ENCODE results near the gene XYLT1.

Gene XYLT1

DNA sequence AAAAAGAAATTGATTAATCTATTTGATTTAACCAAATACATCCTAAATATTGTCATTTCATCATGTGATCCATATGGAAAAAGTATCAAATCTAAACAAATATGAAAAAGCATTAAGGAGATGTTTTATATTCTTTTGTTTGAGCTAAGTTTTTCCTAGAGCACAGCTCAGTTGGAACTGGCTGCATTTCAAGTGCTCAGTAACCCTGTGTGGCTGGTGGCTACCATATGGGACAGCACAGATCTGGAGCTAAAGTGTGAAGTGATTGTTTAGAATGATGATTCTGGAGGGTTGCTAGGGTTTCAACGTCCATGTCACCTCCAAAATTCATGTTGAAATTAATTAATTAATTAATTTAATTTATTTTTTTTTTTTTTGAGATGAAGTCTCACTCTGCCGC, 137.5 kb downstream of the XYLT1 start:
- no peak overlapping the region for H3K4me3 ChIP-seq (IDR thresholded peaks at IDR 0.05; ENCODE audit: insufficient read depth, low read depth, low read length)
- no peak overlapping the region for H3K4me2 ChIP-seq
- H4K20me1 ChIP-seq (ENCODE audit: insufficient read depth), result no peaks in the 10 kb centered on the region
- H3K79me2 ChIP-seq (ENCODE audit: insufficient read depth, low read depth), result no peaks in the 10 kb centered on the region
- peaks cover 8% of the 10 kb centered on the region for H3K4me1 ChIP-seq (ENCODE audit: low read depth, poor library complexity, severe bottlenecking)
- no peaks in the 10 kb centered on the region for H3K36me3 ChIP-seq (ENCODE audit: insufficient read depth)
- no peak overlapping the region for H2AFZ ChIP-seq (ENCODE audit: low read depth)
- H3K9ac ChIP-seq, result no peak overlapping the region
- H3K27ac ChIP-seq, result no peak overlapping the region
- H3K27me3 ChIP-seq (ENCODE audit: insufficient read depth, low read depth), result no peaks in the 10 kb centered on the region
- TF ChIP-seq, protein P1, sequence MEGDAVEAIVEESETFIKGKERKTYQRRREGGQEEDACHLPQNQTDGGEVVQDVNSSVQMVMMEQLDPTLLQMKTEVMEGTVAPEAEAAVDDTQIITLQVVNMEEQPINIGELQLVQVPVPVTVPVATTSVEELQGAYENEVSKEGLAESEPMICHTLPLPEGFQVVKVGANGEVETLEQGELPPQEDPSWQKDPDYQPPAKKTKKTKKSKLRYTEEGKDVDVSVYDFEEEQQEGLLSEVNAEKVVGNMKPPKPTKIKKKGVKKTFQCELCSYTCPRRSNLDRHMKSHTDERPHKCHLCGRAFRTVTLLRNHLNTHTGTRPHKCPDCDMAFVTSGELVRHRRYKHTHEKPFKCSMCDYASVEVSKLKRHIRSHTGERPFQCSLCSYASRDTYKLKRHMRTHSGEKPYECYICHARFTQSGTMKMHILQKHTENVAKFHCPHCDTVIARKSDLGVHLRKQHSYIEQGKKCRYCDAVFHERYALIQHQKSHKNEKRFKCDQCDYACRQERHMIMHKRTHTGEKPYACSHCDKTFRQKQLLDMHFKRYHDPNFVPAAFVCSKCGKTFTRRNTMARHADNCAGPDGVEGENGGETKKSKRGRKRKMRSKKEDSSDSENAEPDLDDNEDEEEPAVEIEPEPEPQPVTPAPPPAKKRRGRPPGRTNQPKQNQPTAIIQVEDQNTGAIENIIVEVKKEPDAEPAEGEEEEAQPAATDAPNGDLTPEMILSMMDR (conservative IDR thresholded peaks at IDR 0.05; ENCODE audit: low read depth, low read length), result no peak

DNA sequence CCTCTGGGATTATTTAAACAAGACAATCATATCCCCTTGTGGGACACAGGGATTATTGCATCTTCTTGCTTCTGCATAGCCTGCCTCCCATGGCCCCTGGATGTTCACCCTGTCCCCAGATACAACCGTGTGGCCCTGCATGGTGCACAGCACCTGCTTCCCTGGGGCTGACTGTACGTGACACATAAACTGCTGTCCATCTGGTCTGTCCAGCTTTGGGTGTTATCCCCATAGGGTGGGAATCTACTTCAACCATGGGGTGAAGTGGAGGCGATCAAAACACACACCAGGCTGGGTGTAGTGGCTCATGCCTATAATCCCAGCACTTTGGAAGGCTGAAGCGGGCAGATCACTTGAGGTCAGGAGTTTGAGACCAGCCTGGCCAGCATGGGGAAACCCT, 138.8 kb downstream of the XYLT1 start:
- H3K4me3 ChIP-seq (IDR thresholded peaks at IDR 0.05; ENCODE audit: insufficient read depth, low read depth, low read length), result no peak overlapping the region
- peaks cover 14% of the 10 kb centered on the region for H3K4me1 ChIP-seq (ENCODE audit: low read depth, poor library complexity, severe bottlenecking)
- H4K20me1 ChIP-seq (ENCODE audit: insufficient read depth), result no peaks in the 10 kb centered on the region
- H3K27me3 ChIP-seq (ENCODE audit: insufficient read depth, low read depth), result no peaks in the 10 kb centered on the region
- H3K79me2 ChIP-seq (ENCODE audit: insufficient read depth, low read depth), result no peaks in the 10 kb centered on the region
- no peak overlapping the region for H3K4me2 ChIP-seq
- no peak overlapping the region for H3K27ac ChIP-seq
- TF ChIP-seq, protein P1 (conservative IDR thresholded peaks at IDR 0.05; ENCODE audit: low read depth, low read length), result no peak
- H3K36me3 ChIP-seq (ENCODE audit: insufficient read depth), result no peaks in the 10 kb centered on the region
- H3K9ac ChIP-seq, result no peak overlapping the region
- H2AFZ ChIP-seq (ENCODE audit: low read depth), result no peak overlapping the region

DNA sequence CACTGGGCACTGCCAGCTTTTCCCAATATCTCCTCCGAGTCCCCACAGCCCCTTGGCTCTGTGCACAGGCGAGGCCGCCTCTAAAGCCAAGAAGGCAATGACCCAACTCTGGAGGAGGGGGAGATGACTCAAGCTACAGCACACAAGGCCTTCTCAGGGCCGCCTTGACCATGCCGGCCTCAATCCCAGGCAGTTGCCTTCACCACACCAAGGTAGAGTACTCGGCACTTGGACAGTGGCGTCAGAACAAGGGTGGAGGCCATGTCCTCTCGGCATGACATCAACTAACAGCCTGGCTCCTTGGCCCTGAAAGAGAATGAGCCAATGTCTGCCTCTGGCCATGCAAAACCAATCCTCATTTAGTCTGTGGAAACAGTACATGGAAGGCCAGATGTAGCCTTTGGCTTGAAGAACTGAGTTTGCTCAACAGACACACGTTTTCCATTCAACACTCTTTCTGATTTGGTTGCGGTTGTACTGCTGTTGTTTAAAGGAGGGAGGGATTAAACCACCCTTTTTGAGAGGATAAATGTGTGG, 139.6 kb downstream of the XYLT1 start:
- Histone ChIP-seq H3K36me3 (ENCODE audit: insufficient read depth) (no peaks in the 10 kb centered on the region), H3K4me2 (no peak overlapping the region), H3K79me2 (ENCODE audit: insufficient read depth, low read depth) (no peaks in the 10 kb centered on the region), H3K9ac (no peak overlapping the region), H4K20me1 (ENCODE audit: insufficient read depth) (no peaks in the 10 kb centered on the region), H3K27ac (no peak overlapping the region), H3K4me1 (ENCODE audit: low read depth, poor library complexity, severe bottlenecking) (peaks cover 14% of the 10 kb centered on the region), H3K27me3 (ENCODE audit: insufficient read depth, low read depth) (no peaks in the 10 kb centered on the region), H3K4me3 (IDR thresholded peaks at IDR 0.05; ENCODE audit: insufficient read depth, low read depth, low read length) (no peak overlapping the region), H2AFZ (ENCODE audit: low read depth) (no peak overlapping the region)
- TF ChIP-seq, protein P1 (conservative IDR thresholded peaks at IDR 0.05; ENCODE audit: low read depth, low read length), result no peak

DNA sequence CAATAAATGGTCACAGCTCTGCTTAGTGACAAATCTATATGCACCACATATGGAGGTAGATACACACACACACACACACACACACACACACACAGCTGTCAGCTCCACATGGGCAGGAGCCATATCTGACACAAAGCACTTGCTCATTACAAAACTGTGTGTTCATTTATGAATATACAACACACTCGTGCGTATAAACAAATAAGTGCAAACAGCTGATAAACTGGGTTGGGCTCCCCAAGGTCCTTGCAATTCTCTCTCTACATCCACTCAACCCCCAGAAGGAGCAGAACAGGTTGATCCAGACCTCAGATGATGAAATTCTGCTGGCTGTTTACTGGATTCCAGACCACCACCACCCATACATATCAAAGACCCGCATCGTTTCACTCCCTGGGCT, 140.7 kb downstream of the XYLT1 start:
- Histone ChIP-seq H3K79me2 (ENCODE audit: insufficient read depth, low read depth) (no peaks in the 10 kb centered on the region), H3K36me3 (ENCODE audit: insufficient read depth) (no peaks in the 10 kb centered on the region), H3K27ac (no peak overlapping the region), H3K4me1 (ENCODE audit: low read depth, poor library complexity, severe bottlenecking) (peaks cover 14% of the 10 kb centered on the region), H3K9ac (no peak overlapping the region), H3K4me2 (no peak overlapping the region), H3K27me3 (ENCODE audit: insufficient read depth, low read depth) (no peaks in the 10 kb centered on the region), H3K4me3 (IDR thresholded peaks at IDR 0.05; ENCODE audit: insufficient read depth, low read depth, low read length) (no peak overlapping the region), H4K20me1 (ENCODE audit: insufficient read depth) (no peaks in the 10 kb centered on the region), H2AFZ (ENCODE audit: low read depth) (no peak overlapping the region)
- TF ChIP-seq, protein P1 (conservative IDR thresholded peaks at IDR 0.05; ENCODE audit: low read depth, low read length), result no peak
